ENCODE measurements around the gene SHC2. TPM values are rescaled to one million over a fixed set of nuclear protein-coding genes. Genes with fewer than 3 reads are reported as not detected.
A peak's percentile ranks its signal among the peaks of the same experiment; 100 is the strongest.

SHC2 gene
- total and polyA plus RNA-seq, 9 of the 15 experiments (the other 6 are each of a cell fraction or from before 2014, with no cell fraction given): 0.14 to 0.36 (median 0.17) TPM; not detected in 5

DNA sequence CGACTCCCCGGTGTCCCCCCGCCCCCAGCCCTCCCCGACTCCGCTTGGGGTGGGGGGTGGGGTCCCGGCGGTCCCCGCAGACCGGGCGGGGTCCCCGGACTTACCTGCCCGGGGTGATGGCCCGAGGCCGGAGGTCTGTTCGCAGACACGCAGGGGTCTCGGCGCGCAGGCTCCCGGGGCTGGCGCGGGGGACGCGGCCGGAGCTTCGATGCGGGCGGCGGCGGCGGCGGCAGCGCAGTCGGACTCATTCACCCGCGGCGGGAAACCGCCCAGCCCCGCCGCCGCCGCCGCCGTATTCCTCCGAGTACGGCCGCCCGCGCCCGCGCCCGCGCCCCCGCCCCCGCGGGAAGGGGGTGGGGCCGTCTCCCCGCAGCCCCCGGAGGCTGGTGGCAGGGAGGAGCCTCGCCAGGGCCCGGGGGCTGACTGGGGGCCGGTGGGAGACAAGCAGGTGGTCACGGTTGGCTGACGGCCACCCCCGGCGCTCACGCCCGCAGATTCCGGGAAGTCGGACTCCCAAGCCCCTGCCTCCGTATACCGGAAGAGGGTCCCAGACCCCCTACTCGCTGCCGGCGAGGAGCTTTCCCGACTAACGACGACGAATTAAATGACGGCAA, 51.8 kb downstream of the SHC2 start, which contains the start of gene C2CD4C (continued):
- TF ChIP-seq, protein P1, sequence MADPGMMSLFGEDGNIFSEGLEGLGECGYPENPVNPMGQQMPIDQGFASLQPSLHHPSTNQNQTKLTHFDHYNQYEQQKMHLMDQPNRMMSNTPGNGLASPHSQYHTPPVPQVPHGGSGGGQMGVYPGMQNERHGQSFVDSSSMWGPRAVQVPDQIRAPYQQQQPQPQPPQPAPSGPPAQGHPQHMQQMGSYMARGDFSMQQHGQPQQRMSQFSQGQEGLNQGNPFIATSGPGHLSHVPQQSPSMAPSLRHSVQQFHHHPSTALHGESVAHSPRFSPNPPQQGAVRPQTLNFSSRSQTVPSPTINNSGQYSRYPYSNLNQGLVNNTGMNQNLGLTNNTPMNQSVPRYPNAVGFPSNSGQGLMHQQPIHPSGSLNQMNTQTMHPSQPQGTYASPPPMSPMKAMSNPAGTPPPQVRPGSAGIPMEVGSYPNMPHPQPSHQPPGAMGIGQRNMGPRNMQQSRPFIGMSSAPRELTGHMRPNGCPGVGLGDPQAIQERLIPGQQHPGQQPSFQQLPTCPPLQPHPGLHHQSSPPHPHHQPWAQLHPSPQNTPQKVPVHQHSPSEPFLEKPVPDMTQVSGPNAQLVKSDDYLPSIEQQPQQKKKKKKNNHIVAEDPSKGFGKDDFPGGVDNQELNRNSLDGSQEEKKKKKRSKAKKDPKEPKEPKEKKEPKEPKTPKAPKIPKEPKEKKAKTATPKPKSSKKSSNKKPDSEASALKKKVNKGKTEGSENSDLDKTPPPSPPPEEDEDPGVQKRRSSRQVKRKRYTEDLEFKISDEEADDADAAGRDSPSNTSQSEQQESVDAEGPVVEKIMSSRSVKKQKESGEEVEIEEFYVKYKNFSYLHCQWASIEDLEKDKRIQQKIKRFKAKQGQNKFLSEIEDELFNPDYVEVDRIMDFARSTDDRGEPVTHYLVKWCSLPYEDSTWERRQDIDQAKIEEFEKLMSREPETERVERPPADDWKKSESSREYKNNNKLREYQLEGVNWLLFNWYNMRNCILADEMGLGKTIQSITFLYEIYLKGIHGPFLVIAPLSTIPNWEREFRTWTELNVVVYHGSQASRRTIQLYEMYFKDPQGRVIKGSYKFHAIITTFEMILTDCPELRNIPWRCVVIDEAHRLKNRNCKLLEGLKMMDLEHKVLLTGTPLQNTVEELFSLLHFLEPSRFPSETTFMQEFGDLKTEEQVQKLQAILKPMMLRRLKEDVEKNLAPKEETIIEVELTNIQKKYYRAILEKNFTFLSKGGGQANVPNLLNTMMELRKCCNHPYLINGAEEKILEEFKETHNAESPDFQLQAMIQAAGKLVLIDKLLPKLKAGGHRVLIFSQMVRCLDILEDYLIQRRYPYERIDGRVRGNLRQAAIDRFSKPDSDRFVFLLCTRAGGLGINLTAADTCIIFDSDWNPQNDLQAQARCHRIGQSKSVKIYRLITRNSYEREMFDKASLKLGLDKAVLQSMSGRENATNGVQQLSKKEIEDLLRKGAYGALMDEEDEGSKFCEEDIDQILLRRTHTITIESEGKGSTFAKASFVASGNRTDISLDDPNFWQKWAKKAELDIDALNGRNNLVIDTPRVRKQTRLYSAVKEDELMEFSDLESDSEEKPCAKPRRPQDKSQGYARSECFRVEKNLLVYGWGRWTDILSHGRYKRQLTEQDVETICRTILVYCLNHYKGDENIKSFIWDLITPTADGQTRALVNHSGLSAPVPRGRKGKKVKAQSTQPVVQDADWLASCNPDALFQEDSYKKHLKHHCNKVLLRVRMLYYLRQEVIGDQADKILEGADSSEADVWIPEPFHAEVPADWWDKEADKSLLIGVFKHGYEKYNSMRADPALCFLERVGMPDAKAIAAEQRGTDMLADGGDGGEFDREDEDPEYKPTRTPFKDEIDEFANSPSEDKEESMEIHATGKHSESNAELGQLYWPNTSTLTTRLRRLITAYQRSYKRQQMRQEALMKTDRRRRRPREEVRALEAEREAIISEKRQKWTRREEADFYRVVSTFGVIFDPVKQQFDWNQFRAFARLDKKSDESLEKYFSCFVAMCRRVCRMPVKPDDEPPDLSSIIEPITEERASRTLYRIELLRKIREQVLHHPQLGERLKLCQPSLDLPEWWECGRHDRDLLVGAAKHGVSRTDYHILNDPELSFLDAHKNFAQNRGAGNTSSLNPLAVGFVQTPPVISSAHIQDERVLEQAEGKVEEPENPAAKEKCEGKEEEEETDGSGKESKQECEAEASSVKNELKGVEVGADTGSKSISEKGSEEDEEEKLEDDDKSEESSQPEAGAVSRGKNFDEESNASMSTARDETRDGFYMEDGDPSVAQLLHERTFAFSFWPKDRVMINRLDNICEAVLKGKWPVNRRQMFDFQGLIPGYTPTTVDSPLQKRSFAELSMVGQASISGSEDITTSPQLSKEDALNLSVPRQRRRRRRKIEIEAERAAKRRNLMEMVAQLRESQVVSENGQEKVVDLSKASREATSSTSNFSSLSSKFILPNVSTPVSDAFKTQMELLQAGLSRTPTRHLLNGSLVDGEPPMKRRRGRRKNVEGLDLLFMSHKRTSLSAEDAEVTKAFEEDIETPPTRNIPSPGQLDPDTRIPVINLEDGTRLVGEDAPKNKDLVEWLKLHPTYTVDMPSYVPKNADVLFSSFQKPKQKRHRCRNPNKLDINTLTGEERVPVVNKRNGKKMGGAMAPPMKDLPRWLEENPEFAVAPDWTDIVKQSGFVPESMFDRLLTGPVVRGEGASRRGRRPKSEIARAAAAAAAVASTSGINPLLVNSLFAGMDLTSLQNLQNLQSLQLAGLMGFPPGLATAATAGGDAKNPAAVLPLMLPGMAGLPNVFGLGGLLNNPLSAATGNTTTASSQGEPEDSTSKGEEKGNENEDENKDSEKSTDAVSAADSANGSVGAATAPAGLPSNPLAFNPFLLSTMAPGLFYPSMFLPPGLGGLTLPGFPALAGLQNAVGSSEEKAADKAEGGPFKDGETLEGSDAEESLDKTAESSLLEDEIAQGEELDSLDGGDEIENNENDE (IDR thresholded peaks at IDR 0.05; ENCODE audit: low read depth, low read length): peak; percentile 92
- TF ChIP-seq XRCC4 (IDR thresholded peaks at IDR 0.05; ENCODE audit: extremely low read depth, insufficient read depth, insufficient read length) (no peak), NR1H2 (CRISPR knock-in tag; IDR thresholded peaks at IDR 0.05) (no peak), CBFA2T3 (IDR thresholded peaks at IDR 0.05) (no peak), GATAD2B (IDR thresholded peaks at IDR 0.05; ENCODE audit: borderline replicate concordance) (0 out of 2 replicates have a peak, but pooled peaks have one; percentile 24), NR2C2 (CRISPR knock-in tag; IDR thresholded peaks at IDR 0.05) (no peak), NR2C2 (tag; IDR thresholded peaks at IDR 0.05) (no peak), XRCC5 (IDR thresholded peaks at IDR 0.05; ENCODE audit: low read depth, low read length) (no peak), ZNF77 (CRISPR knock-in tag; IDR thresholded peaks at IDR 0.05) (no peak), CXXC5 (CRISPR knock-in tag; IDR thresholded peaks at IDR 0.05) (peak; percentile 63), CCAR2 (IDR thresholded peaks at IDR 0.05; ENCODE audit: low read depth, low read length) (no peak), FOXA3 (CRISPR knock-in tag; conservative IDR thresholded peaks at IDR 0.05 in 1 of 2, IDR thresholded peaks at IDR 0.05 in 1 of 2) (no peak), RB1 (IDR thresholded peaks at IDR 0.05; ENCODE audit: low read depth) (peak; percentile 47; the same call in 1 of the 2 replicates), SREBF2 (CRISPR knock-in tag; IDR thresholded peaks at IDR 0.05) (no peak)
- TF ChIP-seq, protein P2, sequence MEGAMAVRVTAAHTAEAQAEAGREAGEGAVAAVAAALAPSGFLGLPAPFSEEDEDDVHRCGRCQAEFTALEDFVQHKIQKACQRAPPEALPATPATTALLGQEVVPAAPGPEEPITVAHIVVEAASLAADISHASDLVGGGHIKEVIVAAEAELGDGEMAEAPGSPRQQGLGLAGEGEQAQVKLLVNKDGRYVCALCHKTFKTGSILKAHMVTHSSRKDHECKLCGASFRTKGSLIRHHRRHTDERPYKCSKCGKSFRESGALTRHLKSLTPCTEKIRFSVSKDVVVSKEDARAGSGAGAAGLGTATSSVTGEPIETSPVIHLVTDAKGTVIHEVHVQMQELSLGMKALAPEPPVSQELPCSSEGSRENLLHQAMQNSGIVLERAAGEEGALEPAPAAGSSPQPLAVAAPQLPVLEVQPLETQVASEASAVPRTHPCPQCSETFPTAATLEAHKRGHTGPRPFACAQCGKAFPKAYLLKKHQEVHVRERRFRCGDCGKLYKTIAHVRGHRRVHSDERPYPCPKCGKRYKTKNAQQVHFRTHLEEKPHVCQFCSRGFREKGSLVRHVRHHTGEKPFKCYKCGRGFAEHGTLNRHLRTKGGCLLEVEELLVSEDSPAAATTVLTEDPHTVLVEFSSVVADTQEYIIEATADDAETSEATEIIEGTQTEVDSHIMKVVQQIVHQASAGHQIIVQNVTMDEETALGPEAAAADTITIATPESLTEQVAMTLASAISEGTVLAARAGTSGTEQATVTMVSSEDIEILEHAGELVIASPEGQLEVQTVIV (CRISPR knock-in tag; IDR thresholded peaks at IDR 0.05; ENCODE audit: borderline replicate concordance): no peak

Data from K562 (cell line).